Hepatocyte (in vitro differentiated cells): ENCODE results near the gene SSH3.

Experiments
- CTCF ChIP-seq: fragments of 200-600 bp; sonication (generic); IDR thresholded peaks from 2 replicates; pipeline ENCODE4 v1.5.1; 2016; ENCODE audit warnings: antibody characterized with exemption, mild to moderate bottlenecking; ENCODE audit not compliant: poor library complexity
- EZH2 ChIP-seq: fragments of 200-600 bp; sonication (generic); IDR thresholded peaks from 2 replicates; pipeline ENCODE4 v1.6.1; 2016; ENCODE audit warnings: antibody characterized with exemption, mild to moderate bottlenecking, borderline replicate concordance

GRCh38 chr11:67301313-67301921 lies 1.9 kb upstream of the SSH3 start:
- TF ChIP-seq CTCF (no peak), EZH2 (no peak)
